Endothelial cell (in vitro differentiated cells): ENCODE measurements around the gene KIAA0408. TPM values are rescaled to one million over a fixed set of nuclear protein-coding genes. Genes with fewer than 3 reads are reported as not detected.

Experiments
- DNase-seq: peaks from one replicate; pipeline ENCODE4 v3.0.0; 2021; ENCODE audit warnings: low spot score
- H3K27ac Mint-ChIP-seq: one replicate; pipeline ENCODE4 v1.8.0; 2021; ENCODE audit warnings: mixed read lengths, inconsistent platforms; ENCODE audit not compliant: unreplicated experiment
- H3K27me3 Mint-ChIP-seq: one replicate; pipeline ENCODE4 v1.8.0; 2021; ENCODE audit warnings: mild to moderate bottlenecking, moderate library complexity, mixed read lengths, inconsistent platforms; ENCODE audit not compliant: unreplicated experiment
- H3K36me3 Mint-ChIP-seq: one replicate; pipeline ENCODE4 v1.8.0; 2021; ENCODE audit warnings: mild to moderate bottlenecking, low read depth, mixed read lengths, inconsistent platforms; ENCODE audit not compliant: unreplicated experiment
- H3K4me1 Mint-ChIP-seq: one replicate; pipeline ENCODE4 v1.8.0; 2021; ENCODE audit warnings: mild to moderate bottlenecking, mixed read lengths, inconsistent platforms; ENCODE audit not compliant: unreplicated experiment
- H3K4me3 Mint-ChIP-seq: one replicate; pipeline ENCODE4 v1.8.0; 2021; ENCODE audit warnings: mild to moderate bottlenecking, mixed read lengths, inconsistent platforms; ENCODE audit not compliant: unreplicated experiment
- H3K9me3 Mint-ChIP-seq: one replicate; pipeline ENCODE4 v1.8.0; 2021; ENCODE audit warnings: mixed read lengths, inconsistent platforms; ENCODE audit not compliant: unreplicated experiment
- CTCF ChIP-seq: fragments of 200-600 bp; sonication (generic); IDR thresholded peaks from one replicate; pipeline ENCODE4 v1.5.0; 2021; ENCODE audit warnings: antibody characterized with exemption; ENCODE audit not compliant: unreplicated experiment
- total RNA-seq: library from RNA; stranded (reverse); fragmentation: NEBNext Ultra II Directional; extraction: Animal tissue kit (Norgen Biotek cat#: 25700); gene quantifications from one replicate; pipeline ENCODE4 v1.2.1, GENCODE V29; 2021; ENCODE audit not compliant: unreplicated experiment

KIAA0408 gene
- total RNA-seq, 1 donor from 2014 or later = 6.4 TPM

- H3K27ac Mint-ChIP-seq = no peak overlapping the region
- H3K36me3 Mint-ChIP-seq = peaks cover 11% of the 10 kb centered on the region
- H3K9me3 Mint-ChIP-seq = no peaks in the 10 kb centered on the region
Observed at GRCh38 chr6:127452803-127453202, 6.4 kb downstream of the KIAA0408 start.

DNA sequence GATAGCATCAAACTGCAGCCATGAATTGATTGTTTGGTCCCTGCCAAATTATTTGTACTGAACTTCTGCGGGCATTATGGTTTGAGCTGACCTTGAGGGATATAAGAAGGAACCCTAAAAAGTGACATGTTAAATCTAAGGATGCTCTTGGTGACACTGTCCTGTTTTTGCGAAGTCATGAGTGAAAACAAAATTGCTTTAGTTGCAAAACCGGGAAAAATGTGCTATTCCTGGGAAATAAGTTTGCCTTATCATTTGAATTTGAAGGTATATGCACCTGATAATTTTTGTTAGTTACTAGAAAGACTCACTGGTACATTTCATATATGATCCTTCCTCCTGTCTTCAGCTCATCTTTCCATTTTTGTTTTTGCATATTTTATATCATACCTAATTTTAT lies 7.8 kb downstream of the KIAA0408 start:
- no peaks in the 10 kb centered on the region for H3K9me3 Mint-ChIP-seq
- TF ChIP-seq CTCF = no peak
- H3K4me1 Mint-ChIP-seq = no peaks in the 10 kb centered on the region

More at GRCh38 chr6:127452803-127453202, 6.4 kb downstream of the KIAA0408 start:
- no peak for TF ChIP-seq CTCF
- no peak overlapping the region for H3K4me3 Mint-ChIP-seq
- H3K4me1 Mint-ChIP-seq = no peaks in the 10 kb centered on the region
- H3K27me3 Mint-ChIP-seq = no peaks in the 10 kb centered on the region
- DNase-seq = no peak

DNA sequence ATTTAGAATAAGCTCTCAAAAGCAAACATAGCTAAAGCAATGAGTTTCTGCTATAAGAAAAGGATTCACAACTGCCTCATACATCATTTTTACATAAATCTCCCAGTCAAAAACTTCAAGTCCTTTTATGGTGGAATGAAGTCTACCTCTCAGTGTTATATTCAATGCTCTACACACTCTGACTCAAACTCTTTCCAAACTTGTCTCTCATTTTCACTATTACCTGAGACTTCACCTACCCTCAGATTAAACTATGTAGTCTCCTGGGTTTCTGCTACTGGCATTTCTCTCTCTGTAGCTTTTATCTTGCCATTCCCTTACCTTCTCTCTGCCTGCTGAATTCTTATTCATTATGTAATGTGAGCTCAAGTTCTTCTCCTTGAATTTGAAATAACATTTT lies 11.4 kb downstream of the KIAA0408 start:
- Mint-ChIP-seq H3K27me3 (no peaks in the 10 kb centered on the region), H3K36me3 (peaks cover 11% of the 10 kb centered on the region), H3K4me3 (no peak overlapping the region), H3K27ac (no peak overlapping the region), H3K9me3 (no peaks in the 10 kb centered on the region), H3K4me1 (no peaks in the 10 kb centered on the region)
- DNase-seq = no peak
- no peak for TF ChIP-seq CTCF

More for the DNA sequence above, 7.8 kb downstream of the KIAA0408 start:
- DNase-seq = no peak
- H3K4me3 Mint-ChIP-seq = no peak overlapping the region
- H3K27me3 Mint-ChIP-seq = no peaks in the 10 kb centered on the region
- H3K27ac Mint-ChIP-seq = no peak overlapping the region
- H3K36me3 Mint-ChIP-seq = peaks cover 11% of the 10 kb centered on the region

DNA sequence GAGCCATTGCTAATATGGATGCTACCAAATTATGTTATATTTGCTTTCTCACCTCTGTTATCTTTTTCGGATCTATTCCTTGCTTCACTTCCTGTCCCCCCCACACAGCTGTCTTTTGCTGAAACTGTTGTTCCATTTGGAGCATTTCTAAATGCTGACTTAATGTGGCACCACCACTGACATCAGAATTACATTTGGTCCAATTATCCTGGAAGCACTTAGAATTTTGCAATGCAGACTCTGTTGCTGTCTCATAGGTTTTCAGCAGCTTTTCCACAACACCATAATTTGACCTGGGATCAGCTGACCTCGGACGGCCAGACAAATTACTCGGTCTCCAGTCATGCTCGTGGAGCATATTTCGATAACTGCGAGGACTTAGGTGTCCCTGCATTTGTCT lies 12.8 kb downstream of the KIAA0408 start:
- H3K4me3 Mint-ChIP-seq = no peak overlapping the region
- H3K9me3 Mint-ChIP-seq = no peaks in the 10 kb centered on the region

DNA sequence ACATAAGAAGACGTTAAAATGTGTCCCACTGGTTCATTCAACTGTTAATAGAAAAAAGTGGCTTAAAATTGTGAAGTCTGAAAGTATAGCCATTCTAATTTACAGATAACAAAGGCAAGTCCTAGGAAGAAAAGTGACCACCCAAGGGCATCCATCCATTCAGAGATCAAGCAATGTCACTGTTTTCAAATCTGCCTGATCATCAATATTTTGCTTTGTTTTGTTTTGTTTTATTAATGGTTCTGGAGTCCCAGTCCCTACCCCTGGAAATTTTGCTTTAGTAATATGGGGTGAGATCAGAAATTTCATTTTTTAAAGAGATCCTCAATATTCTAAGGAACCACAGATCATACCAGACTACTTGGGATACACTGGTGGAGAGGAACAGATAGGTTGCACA lies 17.3 kb downstream of the KIAA0408 start:
- H3K9me3 Mint-ChIP-seq = no peaks in the 10 kb centered on the region
- peaks cover 4% of the 10 kb centered on the region for H3K4me1 Mint-ChIP-seq
- no peaks in the 10 kb centered on the region for H3K27me3 Mint-ChIP-seq
- no peak for DNase-seq
- TF ChIP-seq CTCF = no peak
- no peak overlapping the region for H3K27ac Mint-ChIP-seq
- no peak overlapping the region for H3K4me3 Mint-ChIP-seq
- no peaks in the 10 kb centered on the region for H3K36me3 Mint-ChIP-seq

More for the DNA sequence above, 12.8 kb downstream of the KIAA0408 start:
- Mint-ChIP-seq H3K27ac (no peak overlapping the region), H3K4me1 (peaks cover 3% of the 10 kb centered on the region), H3K27me3 (no peaks in the 10 kb centered on the region), H3K36me3 (peaks cover 11% of the 10 kb centered on the region)
- TF ChIP-seq CTCF = no peak
- no peak for DNase-seq
